Body of pancreas (tissue), 4 donors: ENCODE measurements around the gene CYTH1. TPM values are rescaled to one million over a fixed set of nuclear protein-coding genes. Genes with fewer than 3 reads are reported as not detected.

Experiments
- ATAC-seq: fragments of 150-250 bp; one replicate; pipeline ENCODE4 v1.9.1; 2016
- DNase-seq, 4 donors: peaks; one replicate each; pipeline ENCODE4 v3.0.0-alpha.2; 2019
- H3K27ac ChIP-seq, 4 donors: fragments of 200-600 bp; sonication (generic); 1 replicate in 3 of 4; 2 replicates in 1 of 4; pipeline versions ENCODE4 v1.5.1 to v1.6.1; 2016 to 2019; ENCODE audit warnings: mild to moderate bottlenecking in 1 of 4, mixed read lengths in 1 of 4, moderate library complexity in 1 of 4
- H3K27me3 ChIP-seq, 2 donors: fragments of 200-600 bp; sonication (generic); one replicate each; pipeline ENCODE4 v1.6.0; 2016; ENCODE audit warnings: mild to moderate bottlenecking in 1 of 2
- H3K36me3 ChIP-seq, 2 donors: fragments of 200-600 bp; sonication (generic); replicated peaks in 1 of 2; 2 replicates each; pipeline ENCODE4 v1.5.1; 2016; ENCODE audit warnings: low read depth in 2 of 2; ENCODE audit not compliant: insufficient read depth in 1 of 2
- H3K4me1 ChIP-seq: fragments of 200-600 bp; sonication (generic); one replicate; pipeline ENCODE4 v1.6.0; 2016
- H3K4me3 ChIP-seq, 2 donors: fragments of 200-600 bp; sonication (generic); 1 replicate in 1 of 2; 2 replicates in 1 of 2; pipeline ENCODE4 v1.5.1; 2016 to 2019
- H3K9me3 ChIP-seq, 3 donors: fragments of 200-600 bp; sonication (generic); 1 replicate in 2 of 3; 2 replicates in 1 of 3; pipeline ENCODE4 v1.5.1; 2016
- POLR2A ChIP-seq, 3 donors: fragments of 450-650 bp; IDR thresholded peaks; one replicate each; pipeline ENCODE4 v1.6.1; 2016; ENCODE audit warnings: antibody characterized with exemption in 3 of 3, mild to moderate bottlenecking in 2 of 3
- WGBS, 2 donors: methylation state at CpG; one replicate each; pipeline ENCODE4 v1.1.5; 2017; 5-methylcytosine and 5-hydroxymethylcytosine counted together
- intact Hi-C: fragments of 100-400 bp; cut with DNase I; formaldehyde crosslinking; loops from one replicate; pipeline ENCODE4 v1.15.1; 2023
- total RNA-seq, 2 donors: library from RNA; depleted of rRNA; stranded (reverse); fragments of >200 nt; gene quantifications; one replicate each; pipeline ENCODE4 v1.1.0, GENCODE V29; 2016
- TF ChIP-seq, protein P1 (sequence below), 7 experiments: fragments of 450-650 bp in 4 of 7; fragments of 200-600 bp in 3 of 7; sonication (generic) in 3 of 7; IDR thresholded peaks; one replicate each; pipeline ENCODE4 v1.5.1; 2016 to 2019; ENCODE audit warnings: antibody characterized with exemption in 7 of 7

The CYTH1 gene
- total RNA-seq, 2 donors from 2014 or later: 32.2 to 60.6 TPM

DNA sequence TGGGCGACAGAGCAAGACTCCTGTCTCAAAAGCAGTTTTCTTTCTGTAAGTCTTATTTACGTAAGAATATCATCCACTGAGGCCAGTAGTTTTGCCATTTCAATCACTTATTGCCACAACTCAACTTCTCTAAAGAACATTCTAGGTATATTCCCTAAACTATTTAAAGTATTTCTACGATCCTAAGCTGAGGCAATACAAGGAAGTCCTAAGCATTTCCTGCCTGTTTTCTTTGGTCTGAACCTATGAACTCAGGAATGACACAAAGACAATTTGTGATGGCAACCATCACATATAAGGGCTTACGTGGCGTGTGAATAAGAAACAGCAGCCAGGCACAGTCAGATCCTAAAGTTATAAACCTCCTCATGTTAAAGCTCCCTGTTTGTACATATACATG lies 44.3 kb upstream of the CYTH1 start:
- intact Hi-C loops: no loop called here
- H3K27me3 ChIP-seq: no peaks in the 10 kb centered on the region
- peaks cover 6 to 42% of the 10 kb centered on the region in 2 donors for H3K36me3 ChIP-seq
- ATAC-seq (no peak), DNase-seq (no peak)
- H3K27ac ChIP-seq: no peak overlapping the region
- WGBS, 2 donors: 83 to 85% methylated on average over 5 of the region's 5 CpGs
- no peak overlapping the region for H3K4me3 ChIP-seq
- H3K9me3 ChIP-seq: no peaks in the 10 kb centered on the region
- H3K4me1 ChIP-seq: no peaks in the 10 kb centered on the region
- TF ChIP-seq POLR2A (IDR thresholded peaks at IDR 0.05): no peak
- TF ChIP-seq, protein P1, sequence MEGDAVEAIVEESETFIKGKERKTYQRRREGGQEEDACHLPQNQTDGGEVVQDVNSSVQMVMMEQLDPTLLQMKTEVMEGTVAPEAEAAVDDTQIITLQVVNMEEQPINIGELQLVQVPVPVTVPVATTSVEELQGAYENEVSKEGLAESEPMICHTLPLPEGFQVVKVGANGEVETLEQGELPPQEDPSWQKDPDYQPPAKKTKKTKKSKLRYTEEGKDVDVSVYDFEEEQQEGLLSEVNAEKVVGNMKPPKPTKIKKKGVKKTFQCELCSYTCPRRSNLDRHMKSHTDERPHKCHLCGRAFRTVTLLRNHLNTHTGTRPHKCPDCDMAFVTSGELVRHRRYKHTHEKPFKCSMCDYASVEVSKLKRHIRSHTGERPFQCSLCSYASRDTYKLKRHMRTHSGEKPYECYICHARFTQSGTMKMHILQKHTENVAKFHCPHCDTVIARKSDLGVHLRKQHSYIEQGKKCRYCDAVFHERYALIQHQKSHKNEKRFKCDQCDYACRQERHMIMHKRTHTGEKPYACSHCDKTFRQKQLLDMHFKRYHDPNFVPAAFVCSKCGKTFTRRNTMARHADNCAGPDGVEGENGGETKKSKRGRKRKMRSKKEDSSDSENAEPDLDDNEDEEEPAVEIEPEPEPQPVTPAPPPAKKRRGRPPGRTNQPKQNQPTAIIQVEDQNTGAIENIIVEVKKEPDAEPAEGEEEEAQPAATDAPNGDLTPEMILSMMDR (IDR thresholded peaks at IDR 0.05): no peak

DNA sequence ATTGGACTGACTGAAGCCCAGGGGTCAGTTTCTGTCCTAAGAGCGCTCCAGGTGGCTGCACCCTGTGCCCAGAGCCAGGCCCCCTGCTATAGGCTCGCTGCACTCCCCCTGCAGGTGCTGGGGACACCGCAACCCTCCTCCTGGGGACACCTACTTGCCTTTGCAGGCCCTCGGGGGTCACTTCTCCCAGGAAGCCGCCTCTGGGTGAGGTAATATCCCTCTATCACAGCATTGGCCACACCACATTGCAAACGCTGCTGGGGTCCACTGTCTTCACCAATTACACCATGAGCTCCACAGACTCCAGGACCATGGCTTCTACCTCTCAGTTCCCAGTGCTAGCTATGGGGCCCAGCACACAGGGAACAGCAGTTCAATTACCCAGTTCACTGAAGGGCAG lies 43.6 kb upstream of the CYTH1 start:
- ATAC-seq: no peak
- H3K27ac ChIP-seq: no peak overlapping the region
- DNase-seq: no peak
- no peaks in the 10 kb centered on the region for H3K27me3 ChIP-seq
- intact Hi-C loops: no loop called here
- no peak for TF ChIP-seq POLR2A (IDR thresholded peaks at IDR 0.05)
- TF ChIP-seq, protein P1 (IDR thresholded peaks at IDR 0.05): no peak
- H3K4me3 ChIP-seq: no peak overlapping the region
- 85 to 93% methylated on average over 3 to 6 of the region's 6 CpGs for WGBS, 2 donors
- peaks cover 6 to 42% of the 10 kb centered on the region in 2 donors for H3K36me3 ChIP-seq
- no peaks in the 10 kb centered on the region for H3K4me1 ChIP-seq
- no peaks in the 10 kb centered on the region for H3K9me3 ChIP-seq

DNA sequence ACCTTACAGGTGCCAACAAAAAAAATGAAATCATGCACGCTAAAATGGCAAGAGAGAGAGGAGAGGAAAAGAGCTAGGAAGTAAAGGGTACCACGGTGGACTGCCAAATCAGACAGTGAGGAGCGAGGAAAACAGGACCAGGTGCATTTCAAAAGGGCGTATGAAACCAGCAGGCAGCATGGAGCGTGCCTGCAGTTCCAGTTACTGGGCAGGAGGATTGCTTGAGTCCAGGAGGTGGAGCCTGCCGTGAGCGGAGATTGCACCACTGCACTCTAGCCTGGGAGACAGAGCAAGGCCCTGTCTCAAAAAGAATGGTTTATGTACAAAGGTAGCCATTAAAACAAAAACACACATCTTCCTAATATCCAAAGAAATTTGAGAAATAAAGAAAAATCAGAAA lies 42.2 kb upstream of the CYTH1 start:
- no peaks in the 10 kb centered on the region for H3K4me1 ChIP-seq
- 80 to 94% methylated on average over 7 of the region's 7 CpGs for WGBS, 2 donors
- DNase-seq (no peak), ATAC-seq (no peak)
- H3K36me3 ChIP-seq: peaks cover 11 to 49% of the 10 kb centered on the region in 2 donors
- no peak overlapping the region for H3K4me3 ChIP-seq
- TF ChIP-seq POLR2A (IDR thresholded peaks at IDR 0.05): no peak
- H3K27me3 ChIP-seq: no peaks in the 10 kb centered on the region
- no peak overlapping the region for H3K27ac ChIP-seq
- intact Hi-C loops: no loop called here
- H3K9me3 ChIP-seq: no peaks in the 10 kb centered on the region

DNA sequence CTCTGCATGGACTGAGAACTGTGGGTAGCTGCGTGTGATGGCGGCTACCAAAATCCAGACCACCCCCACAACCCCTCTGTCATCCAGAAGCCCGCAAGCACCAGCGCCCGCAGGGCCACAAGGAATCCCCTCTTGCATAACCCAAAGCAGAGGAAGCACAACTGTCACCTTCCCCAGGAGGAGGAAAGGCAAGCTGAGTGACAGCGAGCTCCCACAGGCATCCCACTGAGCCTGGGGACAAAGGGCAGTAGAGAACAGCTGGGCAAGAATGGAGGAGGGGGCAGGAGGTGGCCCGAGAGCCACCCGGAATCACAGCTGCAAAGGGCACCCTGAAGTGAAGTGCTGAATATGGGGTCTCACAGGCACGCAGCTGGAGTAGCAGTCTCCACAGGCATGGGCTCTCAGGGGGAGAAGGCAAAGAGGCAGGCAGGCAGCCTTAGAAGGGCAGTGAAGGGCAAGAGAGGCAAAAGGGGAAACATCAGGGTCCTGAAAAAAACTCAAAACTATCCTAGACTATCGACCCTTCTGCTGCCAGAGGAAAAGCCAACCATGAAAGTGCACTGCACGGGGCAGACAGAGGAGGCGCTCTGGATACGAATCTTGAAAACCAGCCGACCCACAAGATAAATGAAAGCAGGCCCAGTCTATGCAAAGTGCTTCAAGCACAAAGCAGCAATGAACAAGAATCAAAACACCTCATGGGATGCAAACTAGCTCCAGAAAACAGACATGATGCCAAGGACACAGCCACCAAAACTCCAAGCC lies 41.4 kb upstream of the CYTH1 start:
- Histone ChIP-seq H3K27ac (no peak overlapping the region), H3K4me3 (no peak overlapping the region), H3K36me3 (peaks cover 11 to 51% of the 10 kb centered on the region in 2 donors), H3K4me1 (no peaks in the 10 kb centered on the region), H3K27me3 (no peaks in the 10 kb centered on the region), H3K9me3 (no peaks in the 10 kb centered on the region)
- ATAC-seq: no peak
- no peak for DNase-seq
- 92% methylated on average over 10 to 14 of the region's 14 CpGs for WGBS, 2 donors
- intact Hi-C loops: no loop called here
- TF ChIP-seq POLR2A (IDR thresholded peaks at IDR 0.05): no peak
- TF ChIP-seq, protein P1 (IDR thresholded peaks at IDR 0.05): no peak

DNA sequence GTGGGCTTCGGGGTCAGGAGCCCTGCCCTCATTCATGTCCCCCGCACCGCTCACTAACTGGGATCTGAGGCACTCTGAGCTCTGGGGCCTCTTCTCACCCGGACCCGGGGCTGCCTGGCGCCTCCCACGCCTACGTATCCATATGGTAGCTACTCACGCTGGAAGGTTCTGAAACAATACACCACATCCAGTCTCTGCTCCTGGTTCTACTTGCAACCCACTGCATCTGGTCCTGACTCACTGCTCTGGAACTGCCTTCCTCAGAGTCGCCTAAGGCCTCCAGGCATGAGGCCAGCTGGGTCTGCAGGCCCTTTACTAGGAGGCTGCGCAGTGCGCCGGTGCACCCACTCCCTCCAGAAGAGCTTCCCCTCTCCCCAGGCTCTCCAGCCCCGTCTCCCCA lies 40.5 kb upstream of the CYTH1 start:
- Histone ChIP-seq H3K4me3 (no peak overlapping the region), H3K27ac (no peak overlapping the region), H3K4me1 (no peaks in the 10 kb centered on the region), H3K27me3 (no peaks in the 10 kb centered on the region), H3K36me3 (peaks cover 11 to 45% of the 10 kb centered on the region in 2 donors), H3K9me3 (no peaks in the 10 kb centered on the region)
- WGBS, 2 donors: 95 to 96% methylated on average over 14 of the region's 14 CpGs
- ATAC-seq: no peak
- intact Hi-C loops: no loop called here
- no peak for TF ChIP-seq POLR2A (IDR thresholded peaks at IDR 0.05)
- TF ChIP-seq, protein P1 (IDR thresholded peaks at IDR 0.05): no peak
- DNase-seq: no peak
